Muscle of leg (tissue), 11 donors: Measurements from ENCODE around the gene IL13RA2. TPM values are rescaled to one million over a fixed set of nuclear protein-coding genes. Genes with fewer than 3 reads are reported as not detected.

Experiments used
- DNase-seq: peaks from one replicate; pipeline ENCODE4 v3.0.0; 2013
- H3K27ac ChIP-seq: one replicate; pipeline ENCODE4 v1.5.1; 2013; ENCODE audit warnings: mild to moderate bottlenecking, low read length, control low read depth
- H3K27me3 ChIP-seq: one replicate; pipeline ENCODE4 v1.6.1; 2013; ENCODE audit warnings: low read length; ENCODE audit not compliant: control insufficient read depth, insufficient read depth
- H3K36me3 ChIP-seq: one replicate; pipeline ENCODE4 v1.6.1; 2013; ENCODE audit warnings: low read length; ENCODE audit not compliant: control insufficient read depth, insufficient read depth
- H3K4me1 ChIP-seq: one replicate; pipeline ENCODE4 v1.6.1; 2013; ENCODE audit warnings: low read length; ENCODE audit not compliant: control insufficient read depth, insufficient read depth
- H3K4me3 ChIP-seq: one replicate; pipeline ENCODE4 v1.5.1; 2013; ENCODE audit warnings: low read length, control low read depth
- H3K9me3 ChIP-seq: replicated peaks from 2 replicates; pipeline ENCODE4 v1.6.1; 2013; ENCODE audit warnings: low read depth, low read length; ENCODE audit not compliant: control insufficient read depth
- WGBS: methylation state at CpG from one replicate; pipeline ENCODE4 v1.1.5; 2013; ENCODE audit warnings: missing lambda C conversion rate; ENCODE audit not compliant: insufficient coverage; 5-methylcytosine and 5-hydroxymethylcytosine counted together
- polyA plus RNA-seq, 8 donors: library from polyadenylated mRNA; unstranded; fragments of 120-200 nt; gene quantifications; one replicate each; pipeline versions ENCODE4 v1.2.1 to v1.2.3, GENCODE V29; 2013; ENCODE audit warnings: inconsistent platforms in 1 of 8, low replicate concordance in 1 of 8; ENCODE audit not compliant: insufficient read length in 8 of 8, insufficient read depth in 1 of 8
- total RNA-seq: library from RNA; stranded (reverse); fragments of 120-200 nt; gene quantifications from one replicate; pipeline ENCODE4 v1.2.4, GENCODE V29; 2013

The IL13RA2 gene
- total and polyA plus RNA-seq, 9 donors: 0.09 to 0.92 (median 0.38) TPM; not detected in 1

GRCh38 chrX:115036029-115036428 lies 18.6 kb upstream of the IL13RA2 start:
- Histone ChIP-seq H3K4me1 (no peaks in the 10 kb centered on the region), H3K27ac (no peak overlapping the region), H3K9me3 (no peaks in the 10 kb centered on the region), H3K4me3 (no peak overlapping the region), H3K27me3 (peaks cover 13% of the 10 kb centered on the region), H3K36me3 (no peaks in the 10 kb centered on the region)
- no peak for DNase-seq
- WGBS: no CpG with 5 or more reads among the region's 1 CpG

- no peak overlapping the region for H3K4me3 ChIP-seq
- H3K9me3 ChIP-seq: no peaks in the 10 kb centered on the region
- 83% methylated on average over 1 of the region's 2 CpGs for WGBS
- H3K27me3 ChIP-seq: peaks cover 8% of the 10 kb centered on the region
- no peak overlapping the region for H3K27ac ChIP-seq
- no peaks in the 10 kb centered on the region for H3K4me1 ChIP-seq
- no peaks in the 10 kb centered on the region for H3K36me3 ChIP-seq
- no peak for DNase-seq
Measured at GRCh38 chrX:115031989-115032388, 14.6 kb upstream of the IL13RA2 start.

DNA sequence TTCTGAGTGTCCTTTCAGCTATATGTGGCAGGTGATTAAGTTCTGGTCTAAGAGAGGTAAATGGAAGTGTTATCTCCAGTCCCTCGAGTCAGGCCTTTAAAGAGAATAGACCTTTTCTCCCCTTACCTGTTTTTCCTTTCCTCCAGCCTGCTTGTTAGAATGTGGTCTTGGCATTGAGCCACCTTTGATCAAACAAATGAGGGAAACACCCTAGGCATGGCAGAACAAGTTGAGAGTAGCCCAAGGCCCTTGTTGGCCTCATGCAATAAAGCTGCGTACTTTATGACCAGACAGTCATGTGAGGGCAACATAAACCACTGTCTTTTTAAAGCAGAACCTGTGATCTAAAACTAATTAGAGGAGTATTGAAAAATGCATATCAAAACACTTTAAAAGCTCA lies 13.2 kb upstream of the IL13RA2 start:
- WGBS: no CpG with 5 or more reads among the region's 2 CpGs
- Histone ChIP-seq H3K9me3 (no peaks in the 10 kb centered on the region), H3K27me3 (peaks cover 6% of the 10 kb centered on the region), H3K4me1 (no peaks in the 10 kb centered on the region), H3K27ac (no peak overlapping the region), H3K36me3 (no peaks in the 10 kb centered on the region), H3K4me3 (no peak overlapping the region)
- DNase-seq: peak; percentile 4

GRCh38 chrX:115029869-115030570 lies 12.6 kb upstream of the IL13RA2 start:
- peak; percentile 16 for DNase-seq
- no peak overlapping the region for H3K27ac ChIP-seq
- WGBS: no CpG with 5 or more reads among the region's 5 CpGs
- H3K27me3 ChIP-seq: peaks cover 9% of the 10 kb centered on the region
- no peak overlapping the region for H3K4me3 ChIP-seq
- H3K9me3 ChIP-seq: no peaks in the 10 kb centered on the region
- H3K36me3 ChIP-seq: no peaks in the 10 kb centered on the region
- H3K4me1 ChIP-seq: no peaks in the 10 kb centered on the region

- Histone ChIP-seq H3K4me1 (no peaks in the 10 kb centered on the region), H3K4me3 (no peak overlapping the region), H3K36me3 (no peaks in the 10 kb centered on the region), H3K27ac (no peak overlapping the region), H3K9me3 (no peaks in the 10 kb centered on the region), H3K27me3 (peaks cover 7% of the 10 kb centered on the region)
- no peak for DNase-seq
Measured at GRCh38 chrX:115029440-115029839, 12.0 kb upstream of the IL13RA2 start.

- WGBS: 100% methylated on average over 1 of the region's 3 CpGs
- no peaks in the 10 kb centered on the region for H3K9me3 ChIP-seq
Measured at GRCh38 chrX:115023811-115024210, 6.4 kb upstream of the IL13RA2 start.

DNA sequence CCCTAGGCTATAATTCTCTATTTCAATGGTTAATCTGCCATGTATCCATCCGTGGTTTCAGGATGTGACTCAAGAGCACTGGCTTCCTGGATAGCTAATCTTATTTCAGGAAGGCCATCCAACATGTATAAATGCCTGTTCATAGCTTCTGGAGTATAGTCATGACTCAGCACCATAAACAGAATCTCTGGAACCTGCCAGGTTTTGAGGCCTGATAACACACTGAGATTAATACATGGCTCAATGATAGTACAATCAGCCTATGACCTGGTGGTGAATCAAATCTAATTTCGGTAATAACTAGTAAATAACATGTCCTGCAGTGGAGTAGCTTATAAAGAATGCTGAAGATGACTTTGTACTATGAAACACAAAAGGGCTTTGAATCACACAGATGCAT lies 5.7 kb upstream of the IL13RA2 start:
- Histone ChIP-seq H3K27ac (no peak overlapping the region), H3K4me1 (no peaks in the 10 kb centered on the region), H3K4me3 (no peak overlapping the region), H3K36me3 (no peaks in the 10 kb centered on the region), H3K9me3 (no peaks in the 10 kb centered on the region), H3K27me3 (peaks cover 6% of the 10 kb centered on the region)
- DNase-seq: peak; percentile 17
- WGBS: 25% methylated on average over 1 of the region's 2 CpGs

More at GRCh38 chrX:115023811-115024210, 6.4 kb upstream of the IL13RA2 start:
- Histone ChIP-seq H3K4me3 (no peak overlapping the region), H3K27me3 (peaks cover 6% of the 10 kb centered on the region), H3K36me3 (no peaks in the 10 kb centered on the region), H3K27ac (no peak overlapping the region), H3K4me1 (no peaks in the 10 kb centered on the region)
- DNase-seq: no peak

- H3K27ac ChIP-seq: no peak overlapping the region
- H3K9me3 ChIP-seq: no peaks in the 10 kb centered on the region
- H3K36me3 ChIP-seq: no peaks in the 10 kb centered on the region
- no CpG with 5 or more reads among the region's 5 CpGs for WGBS
- H3K27me3 ChIP-seq: peaks cover 8% of the 10 kb centered on the region
- H3K4me1 ChIP-seq: no peaks in the 10 kb centered on the region
- no peak overlapping the region for H3K4me3 ChIP-seq
- DNase-seq: no peak
Measured at GRCh38 chrX:115021121-115021520, 3.7 kb upstream of the IL13RA2 start.

- Histone ChIP-seq H3K27me3 (peaks cover 4% of the 10 kb centered on the region), H3K4me1 (no peaks in the 10 kb centered on the region), H3K9me3 (no peaks in the 10 kb centered on the region), H3K4me3 (no peak overlapping the region), H3K27ac (no peak overlapping the region), H3K36me3 (no peaks in the 10 kb centered on the region)
- no peak for DNase-seq
- 73% methylated on average over 2 of the region's 2 CpGs for WGBS
Measured at GRCh38 chrX:115018944-115019343, 1.5 kb upstream of the IL13RA2 start.

- DNase-seq: no peak
- no peak overlapping the region for H3K4me3 ChIP-seq
- no peaks in the 10 kb centered on the region for H3K4me1 ChIP-seq
- H3K36me3 ChIP-seq: no peaks in the 10 kb centered on the region
- WGBS: 46% methylated on average over 1 of the region's 6 CpGs
- no peaks in the 10 kb centered on the region for H3K9me3 ChIP-seq
- H3K27ac ChIP-seq: no peak overlapping the region
- peaks cover 4% of the 10 kb centered on the region for H3K27me3 ChIP-seq
Measured at GRCh38 chrX:115018040-115018647, 728 bp upstream of the IL13RA2 start.
